H9 (cell line): ENCODE measurements around the gene SPTY2D1. TPM values are rescaled to one million over a fixed set of nuclear protein-coding genes. Genes with fewer than 3 reads are reported as not detected.

Source experiments
- DNase-seq: peaks from one replicate; pipeline ENCODE4 v3.0.0-alpha.2; 2017
- H2AFZ ChIP-seq: one replicate; pipeline ENCODE4 v1.6.1; 2013; ENCODE audit warnings: mild to moderate bottlenecking, low read length, control low read depth, moderate library complexity
- H2AK5ac ChIP-seq: 2 replicates; pipeline ENCODE4 v1.6.1; 2013; ENCODE audit warnings: low read length, control low read depth, mixed read lengths; ENCODE audit not compliant: insufficient read length
- H2BK120ac ChIP-seq: one replicate; pipeline ENCODE4 v1.6.1; 2013; ENCODE audit warnings: low read depth, mild to moderate bottlenecking, low read length, control low read depth, inconsistent platforms; ENCODE audit not compliant: poor library complexity, severe bottlenecking
- H2BK12ac ChIP-seq: 2 replicates; pipeline ENCODE4 v1.6.1; 2013; ENCODE audit warnings: low read length, control low read depth, mixed read lengths, low read depth; ENCODE audit not compliant: insufficient read length
- H2BK15ac ChIP-seq: 2 replicates; pipeline ENCODE4 v1.6.1; 2013; ENCODE audit warnings: low read depth, low read length, control low read depth
- H2BK20ac ChIP-seq: one replicate; pipeline ENCODE4 v1.6.1; 2013; ENCODE audit warnings: low read depth, mild to moderate bottlenecking, low read length, control low read depth, inconsistent platforms; ENCODE audit not compliant: poor library complexity, severe bottlenecking
- H2BK5ac ChIP-seq: 2 replicates; pipeline ENCODE4 v1.6.1; 2013; ENCODE audit warnings: low read length, control low read depth, mixed read lengths; ENCODE audit not compliant: insufficient read length
- H3K14ac ChIP-seq: 2 replicates; pipeline ENCODE4 v1.6.1; 2013; ENCODE audit warnings: low read length, control low read depth; ENCODE audit not compliant: insufficient read depth
- H3K18ac ChIP-seq: 2 replicates; pipeline ENCODE4 v1.6.1; 2013; ENCODE audit warnings: low read depth, mild to moderate bottlenecking, mixed read lengths, low read length, control low read depth; ENCODE audit not compliant: insufficient read length
- H3K23ac ChIP-seq: 2 replicates; pipeline ENCODE4 v1.6.1; 2013; ENCODE audit warnings: low read length, control low read depth, mixed read lengths, low read depth; ENCODE audit not compliant: insufficient read length
- H3K23me2 ChIP-seq: 2 replicates; pipeline ENCODE4 v1.6.1; 2013; ENCODE audit warnings: low read depth, mild to moderate bottlenecking, mixed read lengths, low read length, control low read depth; ENCODE audit not compliant: insufficient read length, poor library complexity, severe bottlenecking
- H3K27ac ChIP-seq: 2 replicates; pipeline ENCODE4 v1.5.1; 2013; ENCODE audit warnings: low read length, control low read depth, mixed read lengths, low read depth; ENCODE audit not compliant: insufficient read length
- H3K27me3 ChIP-seq: 2 replicates; pipeline ENCODE4 v1.6.1; 2013; ENCODE audit warnings: low read length, control low read depth, inconsistent platforms; ENCODE audit not compliant: insufficient read depth
- H3K4ac ChIP-seq: 2 replicates; pipeline ENCODE4 v1.6.1; 2013; ENCODE audit warnings: low read depth, mild to moderate bottlenecking, control low read depth, inconsistent platforms, low read length, moderate library complexity
- H3K4me1 ChIP-seq: 2 replicates; pipeline ENCODE4 v1.6.1; 2013; ENCODE audit warnings: low read length, control low read depth, inconsistent platforms; ENCODE audit not compliant: insufficient read depth
- H3K4me2 ChIP-seq: 2 replicates; pipeline ENCODE4 v1.6.1; 2013; ENCODE audit warnings: low read length, control low read depth, mixed read lengths; ENCODE audit not compliant: insufficient read length, insufficient read depth
- H3K56ac ChIP-seq: 2 replicates; pipeline ENCODE4 v1.6.1; 2013; ENCODE audit warnings: low read depth, mild to moderate bottlenecking, mixed read lengths, low read length, control low read depth; ENCODE audit not compliant: insufficient read length
- H3K79me1 ChIP-seq: 2 replicates; pipeline ENCODE4 v1.6.1; 2013; ENCODE audit warnings: low read depth, mild to moderate bottlenecking, moderate library complexity, low read length, control low read depth, inconsistent platforms; ENCODE audit not compliant: insufficient read depth, poor library complexity, severe bottlenecking
- H3K79me2 ChIP-seq: 2 replicates; pipeline ENCODE4 v1.6.1; 2013; ENCODE audit warnings: low read length, control low read depth, inconsistent platforms; ENCODE audit not compliant: insufficient read depth
- H3K9ac ChIP-seq: 2 replicates; pipeline ENCODE4 v1.6.1; 2013; ENCODE audit warnings: low read length, control low read depth, mixed read lengths; ENCODE audit not compliant: insufficient read length; ENCODE audit errors: extremely low read depth
- H3K9me3 ChIP-seq: one replicate; pipeline ENCODE4 v1.6.1; 2013; ENCODE audit warnings: low read depth, low read length, inconsistent platforms; ENCODE audit not compliant: control insufficient read depth
- H3T11ph ChIP-seq: one replicate; pipeline ENCODE4 v1.6.1; 2013; ENCODE audit warnings: mild to moderate bottlenecking, low read length, control low read depth, inconsistent platforms
- H4K20me1 ChIP-seq: one replicate; pipeline ENCODE4 v1.6.1; 2013; ENCODE audit not compliant: control insufficient read depth, insufficient read length, insufficient read depth
- H4K5ac ChIP-seq: 2 replicates; pipeline ENCODE4 v1.6.1; 2013; ENCODE audit warnings: low read depth, mild to moderate bottlenecking, mixed read lengths, low read length, control low read depth; ENCODE audit not compliant: insufficient read length
- H4K8ac ChIP-seq: replicated peaks from 2 replicates; pipeline ENCODE4 v1.6.1; 2013; ENCODE audit warnings: low read length, control low read depth, mixed read lengths, low read depth; ENCODE audit not compliant: insufficient read length
- H4K91ac ChIP-seq: 2 replicates; pipeline ENCODE4 v1.6.1; 2013; ENCODE audit warnings: low read depth, mild to moderate bottlenecking, moderate library complexity, mixed read lengths, low read length, control low read depth; ENCODE audit not compliant: insufficient read length
- H3K27ac Mint-ChIP-seq, 3 experiments: 2 replicates in 2 of 3; 3 replicates in 1 of 3; pipeline ENCODE4 v1.8.0; 2020 to 2021; ENCODE audit warnings: mixed read lengths in 3 of 3, mild to moderate bottlenecking in 1 of 3, moderate library complexity in 1 of 3
- H3K27me3 Mint-ChIP-seq: 2 replicates; pipeline ENCODE4 v1.8.0; 2021; ENCODE audit warnings: low read depth, mild to moderate bottlenecking, moderate library complexity, mixed read lengths
- H3K36me3 Mint-ChIP-seq, 3 experiments: 2 replicates in 2 of 3; 3 replicates in 1 of 3; pipeline ENCODE4 v1.8.0; 2020 to 2021; ENCODE audit warnings: low read depth in 3 of 3, mixed read lengths in 3 of 3; ENCODE audit not compliant: insufficient read depth in 1 of 3
- H3K4me1 Mint-ChIP-seq, 2 experiments: 2 replicates each; pipeline ENCODE4 v1.8.0; 2020; ENCODE audit warnings: mixed read lengths in 2 of 2
- H3K4me3 Mint-ChIP-seq, 2 experiments: 2 replicates in 1 of 2; 3 replicates in 1 of 2; pipeline ENCODE4 v1.8.0; 2020 to 2021; ENCODE audit warnings: mild to moderate bottlenecking in 2 of 2, mixed read lengths in 2 of 2, moderate library complexity in 1 of 2
- H3K9me3 Mint-ChIP-seq, 2 experiments: 2 replicates in 1 of 2; 3 replicates in 1 of 2; pipeline ENCODE4 v1.8.0; 2020; ENCODE audit warnings: mild to moderate bottlenecking in 2 of 2, mixed read lengths in 2 of 2, moderate library complexity in 1 of 2
- WGBS: extraction: QIAGEN DNeasy Blood & Tissue Kit; methylation state at CpG from one replicate; pipeline ENCODE4 v1.1.7; 2013; ENCODE audit warnings: missing lambda C conversion rate, low lambda C conversion rate, mixed read lengths; ENCODE audit not compliant: insufficient read length; ENCODE audit errors: extremely low coverage; 5-methylcytosine and 5-hydroxymethylcytosine counted together
- total RNA-seq: library from RNA; stranded (reverse); gene quantifications from 2 replicates; pipeline ENCODE4 v1.2.1, GENCODE V29; 2021
- TF ChIP-seq, protein P1 (sequence below): fragments of 200-600 bp; sonication (generic); conservative IDR thresholded peaks from 3 replicates; pipeline ENCODE4 v1.8.0; 2021; ENCODE audit warnings: antibody characterized with exemption, mild to moderate bottlenecking

Gene SPTY2D1
- total RNA-seq, 1 experiment from 2014 or later: 15.9 TPM

DNA sequence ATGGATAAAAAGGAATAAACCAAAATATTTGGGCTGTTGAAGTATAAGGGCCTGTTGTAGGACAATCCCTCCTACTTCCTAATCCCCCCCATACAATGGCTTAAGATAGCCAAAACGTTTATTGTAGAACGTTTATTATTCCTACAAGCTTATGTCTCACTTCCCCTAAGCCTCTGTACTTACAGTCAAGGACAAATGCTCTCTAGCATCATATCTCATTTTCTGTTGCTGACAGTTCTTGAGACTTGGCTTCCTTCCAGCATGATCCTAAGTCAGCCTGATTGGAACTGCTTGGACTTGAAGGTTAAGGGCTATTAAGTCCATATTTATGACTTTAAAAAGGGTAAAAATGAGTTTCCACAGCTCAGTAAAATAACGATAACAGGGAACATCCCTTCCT lies 25.8 kb downstream of the SPTY2D1 start:
- Mint-ChIP-seq H3K27me3 (no peaks in the 10 kb centered on the region), H3K27ac (no peak overlapping the region), H3K4me1 (peaks cover 6 to 7% of the 10 kb centered on the region in 2 experiments), H3K36me3 (peaks cover 2 to 31% (median 20%) of the 10 kb centered on the region in 3 experiments; a peak in 6 of 7 replicates), H3K9me3 (no peaks in the 10 kb centered on the region), H3K4me3 (no peak overlapping the region)
- Histone ChIP-seq H3K23ac (no peak overlapping the region), H2AFZ (no peak overlapping the region), H3K27me3 (no peaks in the 10 kb centered on the region), H3T11ph (no peak overlapping the region), H3K4me1 (no peaks in the 10 kb centered on the region), H3K14ac (no peak overlapping the region), H3K23me2 (no peaks in the 10 kb centered on the region), H2BK120ac (no peak overlapping the region), H2BK15ac (no peak overlapping the region), H3K9ac (no peak overlapping the region), H2BK12ac (no peak overlapping the region), H4K5ac (no peak overlapping the region), H3K4me2 (no peak overlapping the region), H3K4ac (no peak overlapping the region), H4K8ac (no peak overlapping the region), H2BK5ac (no peak overlapping the region), H4K91ac (no peak overlapping the region), H2AK5ac (no peak overlapping the region), H4K20me1 (no peaks in the 10 kb centered on the region), H3K79me1 (no peaks in the 10 kb centered on the region), H3K79me2 (no peaks in the 10 kb centered on the region), H3K9me3 (no peaks in the 10 kb centered on the region), H3K18ac (no peak overlapping the region), H3K56ac (no peak overlapping the region), H2BK20ac (no peak overlapping the region), H3K27ac (no peak overlapping the region)
- TF ChIP-seq, protein P1, sequence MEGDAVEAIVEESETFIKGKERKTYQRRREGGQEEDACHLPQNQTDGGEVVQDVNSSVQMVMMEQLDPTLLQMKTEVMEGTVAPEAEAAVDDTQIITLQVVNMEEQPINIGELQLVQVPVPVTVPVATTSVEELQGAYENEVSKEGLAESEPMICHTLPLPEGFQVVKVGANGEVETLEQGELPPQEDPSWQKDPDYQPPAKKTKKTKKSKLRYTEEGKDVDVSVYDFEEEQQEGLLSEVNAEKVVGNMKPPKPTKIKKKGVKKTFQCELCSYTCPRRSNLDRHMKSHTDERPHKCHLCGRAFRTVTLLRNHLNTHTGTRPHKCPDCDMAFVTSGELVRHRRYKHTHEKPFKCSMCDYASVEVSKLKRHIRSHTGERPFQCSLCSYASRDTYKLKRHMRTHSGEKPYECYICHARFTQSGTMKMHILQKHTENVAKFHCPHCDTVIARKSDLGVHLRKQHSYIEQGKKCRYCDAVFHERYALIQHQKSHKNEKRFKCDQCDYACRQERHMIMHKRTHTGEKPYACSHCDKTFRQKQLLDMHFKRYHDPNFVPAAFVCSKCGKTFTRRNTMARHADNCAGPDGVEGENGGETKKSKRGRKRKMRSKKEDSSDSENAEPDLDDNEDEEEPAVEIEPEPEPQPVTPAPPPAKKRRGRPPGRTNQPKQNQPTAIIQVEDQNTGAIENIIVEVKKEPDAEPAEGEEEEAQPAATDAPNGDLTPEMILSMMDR: no peak
- WGBS: no CpG with 5 or more reads among the region's 3 CpGs
- no peak for DNase-seq
